ENCODE data around the gene ZIC5.

Gene ZIC5

DNA sequence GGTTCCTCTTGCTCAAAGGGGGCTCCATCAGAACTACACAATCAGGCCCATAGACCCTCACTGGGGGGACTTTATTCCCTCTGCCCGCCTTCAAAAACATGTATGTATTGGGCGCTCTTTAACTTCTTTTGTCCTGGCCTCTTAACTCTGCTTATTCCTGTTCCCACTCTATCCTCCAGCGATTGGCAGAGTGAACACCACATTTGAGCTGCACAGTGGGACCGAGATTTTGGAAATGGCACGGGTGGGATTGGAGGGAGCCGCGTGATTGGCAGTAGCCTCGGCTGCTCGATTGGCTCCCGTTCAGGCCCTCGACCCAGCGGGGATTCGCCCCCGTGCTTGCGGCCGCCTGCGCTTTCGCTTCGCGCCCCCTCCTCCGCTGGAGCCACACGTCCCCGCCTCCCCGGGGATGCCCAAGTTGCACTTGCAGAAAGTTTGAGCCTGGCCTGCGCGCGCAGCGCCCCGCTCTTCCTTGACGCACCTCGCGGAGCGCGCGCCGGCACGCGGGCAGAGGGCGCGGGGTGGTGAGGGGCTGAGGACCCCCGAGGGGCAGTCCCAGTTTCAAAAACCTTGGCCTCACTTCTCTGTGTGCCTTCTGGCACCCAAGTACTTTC lies at the start of gene ZIC5:
Gene ZIC5, minus strand, starts transcription at position 192 of the 614 bp plus-strand sequence. Its CDS starts 164 bp downstream, at position 28.
- no peak for DNase-seq (ENCODE audit: low read depth)
- no peak within 1 kb of the TSS for H3K4me3 ChIP-seq (replicated peaks; ENCODE audit: low read depth, low read length)
- TF ChIP-seq CTCF (IDR thresholded peaks at IDR 0.05; ENCODE audit: low read length, missing control alignments), result no peak

GRCh38 chr13:100019780-100020356 lies 48.3 kb upstream of the ZIC5 start:
- no peak for TF ChIP-seq CTCF (IDR thresholded peaks at IDR 0.05; ENCODE audit: low read length, missing control alignments)
- no peak overlapping the region for H3K4me3 ChIP-seq (replicated peaks; ENCODE audit: low read depth, low read length)
- no peak for DNase-seq (ENCODE audit: low read depth)

GRCh38 chr13:100014621-100015020 lies 43.1 kb upstream of the ZIC5 start:
- H3K4me3 ChIP-seq (replicated peaks; ENCODE audit: low read depth, low read length), result no peak overlapping the region
- TF ChIP-seq CTCF (IDR thresholded peaks at IDR 0.05; ENCODE audit: low read length, missing control alignments), result no peak
- DNase-seq (ENCODE audit: low read depth), result no peak

DNA sequence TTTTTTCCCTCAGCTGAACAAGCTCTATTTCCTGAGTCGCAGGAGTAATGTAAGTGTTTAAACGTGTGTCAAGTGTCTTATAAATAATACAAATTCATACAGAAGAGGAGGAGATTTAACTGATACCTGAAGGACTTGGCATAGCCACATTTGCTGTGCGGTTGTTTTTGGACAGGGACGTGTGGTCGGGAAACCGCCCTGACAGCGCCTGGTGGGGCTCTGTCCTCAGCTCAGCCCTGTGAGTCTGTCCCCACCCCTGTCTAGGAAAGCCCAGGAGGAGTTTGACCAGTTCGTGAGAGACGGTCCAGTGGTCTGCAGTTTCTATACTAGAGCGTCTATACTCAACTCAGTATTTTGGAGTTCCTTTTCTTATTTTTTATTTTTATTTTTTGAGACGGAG lies 26.7 kb upstream of the ZIC5 start:
- no peak for DNase-seq (ENCODE audit: low read depth)
- H3K4me3 ChIP-seq (replicated peaks; ENCODE audit: low read depth, low read length), result no peak overlapping the region
- TF ChIP-seq CTCF (IDR thresholded peaks at IDR 0.05; ENCODE audit: low read length, missing control alignments), result no peak

- no peak for TF ChIP-seq CTCF (IDR thresholded peaks at IDR 0.05; ENCODE audit: low read length, missing control alignments)
- no peak for DNase-seq (ENCODE audit: low read depth)
- H3K4me3 ChIP-seq (replicated peaks; ENCODE audit: low read depth, low read length), result no peak overlapping the region
These were observed 26.2 kb upstream of the ZIC5 start for GRCh38 chr13:99997702-99998214.

- H3K4me3 ChIP-seq (replicated peaks; ENCODE audit: low read depth, low read length), result no peak overlapping the region
- no peak for DNase-seq (ENCODE audit: low read depth)
- no peak for TF ChIP-seq CTCF (IDR thresholded peaks at IDR 0.05; ENCODE audit: low read length, missing control alignments)
These were observed 24.9 kb upstream of the ZIC5 start for GRCh38 chr13:99996381-99996973.

Measured in fibroblast of pulmonary artery (primary cell).